Activated CD8-positive, alpha-beta memory T cell treated with anti-CD3 and anti-CD28 coated beads, Interleukin-2, amount 50 U/mL, for 1 hour (primary cell): ENCODE data around the gene GRM4.

ENCODE experiments used
- DNase-seq: peaks from one replicate; pipeline ENCODE4 v3.0.0-alpha.2; 2020; ENCODE audit errors: extremely low read depth

The GRM4 gene

DNA sequence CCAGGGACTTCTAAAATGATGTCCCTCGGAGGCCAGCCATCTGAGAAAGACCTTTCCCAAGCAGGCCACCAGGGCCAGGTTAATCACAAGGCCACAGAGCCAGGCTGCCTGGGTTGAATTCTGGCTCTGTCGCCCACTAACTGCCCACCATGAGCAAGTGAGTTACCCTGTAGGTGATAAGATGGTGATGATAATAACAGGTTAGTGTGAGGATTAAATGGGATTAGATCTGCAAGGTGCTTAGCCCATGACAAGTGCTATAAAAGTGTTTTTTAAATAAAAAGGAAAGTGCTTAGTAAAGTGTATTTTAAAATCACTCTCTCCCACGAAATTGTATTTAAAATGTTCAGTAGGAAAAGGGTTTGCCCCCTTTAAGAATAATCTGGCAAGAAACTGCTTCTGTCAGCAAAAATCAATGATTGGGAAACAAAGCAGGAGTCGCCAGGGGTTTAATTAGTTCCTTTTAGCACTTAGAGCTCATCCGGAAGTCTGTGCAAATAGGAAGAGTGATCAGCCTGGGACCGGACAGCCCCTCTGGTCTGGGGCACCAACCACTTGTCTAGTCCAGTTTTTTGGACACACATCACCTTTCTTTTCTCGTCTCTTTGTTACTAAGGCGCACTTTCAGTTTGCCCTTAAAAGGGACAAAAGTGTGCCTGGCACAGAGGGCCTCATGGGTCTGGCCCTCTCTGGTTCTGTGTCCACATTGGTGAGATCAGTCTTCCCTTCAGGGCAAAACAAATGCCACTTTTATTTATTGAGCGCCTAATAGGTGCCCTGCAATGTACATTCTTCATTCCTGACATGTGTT is 150.4 kb downstream of the GRM4 start:
- DNase-seq: no peak

DNA sequence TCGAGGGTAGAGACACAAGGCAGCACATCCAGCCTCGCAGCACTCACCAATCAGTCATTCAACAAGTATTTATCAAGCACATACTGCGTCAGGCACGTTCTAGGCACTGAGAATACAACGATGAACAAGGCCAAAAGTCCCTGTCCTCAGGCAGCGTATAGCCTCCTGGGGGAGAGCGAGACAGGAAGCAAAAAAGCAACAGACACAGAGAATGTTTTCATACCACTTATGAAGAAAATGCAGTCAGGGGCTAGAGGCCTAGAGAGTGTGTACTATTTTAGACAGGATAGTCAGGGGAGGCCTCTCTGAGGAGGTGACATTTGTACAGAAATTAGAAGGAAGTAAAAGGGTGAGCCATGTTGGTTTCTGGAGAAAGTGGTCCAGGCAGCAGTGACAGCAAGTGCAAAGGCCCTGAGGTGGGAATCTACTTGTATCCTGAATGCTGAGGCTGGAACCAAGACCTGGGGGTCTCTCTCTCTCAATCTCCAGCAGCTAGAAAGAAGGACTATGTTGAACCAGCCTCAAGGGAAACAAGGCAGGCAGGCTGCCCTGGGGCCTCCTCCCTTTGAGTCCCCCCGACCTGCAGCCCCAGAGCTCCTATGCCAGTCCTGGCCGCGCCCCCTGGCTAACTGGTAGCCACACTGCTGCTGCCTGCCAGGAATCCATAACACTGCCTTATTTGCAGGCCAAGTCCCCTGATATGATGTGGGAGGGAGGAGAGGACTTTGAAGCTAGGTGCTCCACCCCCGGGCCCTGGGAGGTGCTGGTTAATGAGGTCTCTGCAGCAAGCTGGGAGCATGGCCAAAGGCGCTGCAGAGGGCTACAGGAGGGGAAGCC is 151.2 kb downstream of the GRM4 start:
- no peak for DNase-seq

GRCh38 chr6:33993653-33994471 is 152.0 kb downstream of the GRM4 start:
- no peak for DNase-seq

DNA sequence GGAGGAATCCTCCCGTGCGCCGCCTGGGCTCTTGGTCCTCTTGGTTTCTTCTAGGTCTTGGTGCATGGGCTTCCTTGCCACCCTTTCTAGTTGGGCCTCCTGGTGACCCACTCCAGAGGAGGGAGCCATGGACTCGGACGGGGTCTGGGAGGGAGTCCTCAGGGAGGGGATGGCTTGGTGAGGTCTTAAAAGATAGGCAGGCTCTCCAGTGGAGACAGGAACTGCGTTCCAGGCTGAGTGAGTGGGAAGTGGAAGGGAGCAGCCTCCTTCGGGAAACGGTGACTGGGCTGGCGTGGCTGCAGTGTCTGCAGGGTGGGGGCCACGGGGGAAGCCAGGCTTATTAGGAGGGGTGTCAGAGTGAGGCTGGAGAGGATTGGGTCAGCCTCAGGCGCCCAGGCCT is 152.8 kb downstream of the GRM4 start:
- DNase-seq: no peak

GRCh38 chr6:33992191-33992590 is 153.7 kb downstream of the GRM4 start:
- no peak for DNase-seq

GRCh38 chr6:33991610-33992009 is 154.3 kb downstream of the GRM4 start:
- no peak for DNase-seq

DNA sequence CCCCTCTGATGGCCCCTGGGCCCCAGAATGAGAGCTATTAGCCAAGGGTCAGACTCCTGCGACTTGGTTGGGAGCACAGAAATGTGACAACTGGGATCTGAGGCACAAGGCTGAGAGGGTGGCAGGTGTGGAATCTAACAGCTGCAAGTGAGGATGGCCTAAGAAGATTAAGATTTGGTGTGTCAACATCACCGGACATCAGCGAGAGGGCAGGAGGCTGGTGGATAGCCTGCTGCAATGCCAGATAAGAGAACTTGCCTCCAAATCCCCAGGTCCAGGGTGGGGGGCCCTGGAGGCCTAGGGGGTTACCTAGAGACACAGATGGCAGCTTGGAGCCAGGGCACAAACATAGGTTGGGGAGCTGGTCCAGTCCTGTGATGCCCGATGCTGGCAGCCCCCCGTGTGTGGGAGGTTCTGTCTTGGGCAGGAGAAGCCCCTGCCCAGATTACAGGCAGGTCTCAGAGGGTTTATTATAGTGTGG is 155.8 kb downstream of the GRM4 start:
- DNase-seq: no peak

DNA sequence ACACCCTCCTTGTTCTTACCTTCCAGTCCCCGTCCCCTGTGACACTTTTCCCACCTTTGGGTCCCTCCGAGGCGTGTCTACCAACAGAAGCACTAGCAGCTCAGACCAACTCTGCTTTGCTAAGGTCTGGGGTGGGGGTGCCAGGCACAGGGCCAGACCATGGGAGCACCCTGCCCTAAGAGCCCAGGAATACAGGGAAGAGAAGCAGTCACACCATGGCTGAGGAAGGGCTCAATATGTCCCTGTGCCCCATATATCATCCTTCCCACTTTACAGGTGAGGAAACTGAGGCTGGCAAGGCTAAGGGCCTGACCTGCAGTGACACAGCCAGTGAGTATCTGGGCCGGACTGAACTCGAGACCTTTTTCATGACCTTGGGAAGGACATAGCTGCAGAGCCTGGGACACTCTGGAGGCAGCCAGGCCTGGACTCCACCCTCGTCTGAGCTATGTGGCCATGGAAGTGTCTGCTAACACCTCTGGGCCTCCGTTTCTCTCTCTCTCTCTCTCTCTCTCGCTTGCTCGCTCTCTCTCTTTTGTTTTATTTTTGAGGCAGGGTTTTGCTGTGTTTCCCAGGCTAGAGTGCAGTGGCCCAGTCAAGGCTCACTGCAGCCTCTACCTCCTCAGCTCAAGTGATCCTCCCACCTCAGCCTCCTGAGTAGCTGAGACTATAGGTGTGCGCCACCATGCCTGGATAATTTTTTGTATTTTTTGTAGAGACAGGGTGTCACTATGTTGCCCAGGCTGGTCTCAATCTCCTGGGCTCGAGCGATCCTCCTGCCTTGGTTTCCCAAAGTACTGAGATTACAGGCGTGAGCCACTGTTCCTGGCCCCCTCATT is 156.7 kb downstream of the GRM4 start:
- no peak for DNase-seq

DNA sequence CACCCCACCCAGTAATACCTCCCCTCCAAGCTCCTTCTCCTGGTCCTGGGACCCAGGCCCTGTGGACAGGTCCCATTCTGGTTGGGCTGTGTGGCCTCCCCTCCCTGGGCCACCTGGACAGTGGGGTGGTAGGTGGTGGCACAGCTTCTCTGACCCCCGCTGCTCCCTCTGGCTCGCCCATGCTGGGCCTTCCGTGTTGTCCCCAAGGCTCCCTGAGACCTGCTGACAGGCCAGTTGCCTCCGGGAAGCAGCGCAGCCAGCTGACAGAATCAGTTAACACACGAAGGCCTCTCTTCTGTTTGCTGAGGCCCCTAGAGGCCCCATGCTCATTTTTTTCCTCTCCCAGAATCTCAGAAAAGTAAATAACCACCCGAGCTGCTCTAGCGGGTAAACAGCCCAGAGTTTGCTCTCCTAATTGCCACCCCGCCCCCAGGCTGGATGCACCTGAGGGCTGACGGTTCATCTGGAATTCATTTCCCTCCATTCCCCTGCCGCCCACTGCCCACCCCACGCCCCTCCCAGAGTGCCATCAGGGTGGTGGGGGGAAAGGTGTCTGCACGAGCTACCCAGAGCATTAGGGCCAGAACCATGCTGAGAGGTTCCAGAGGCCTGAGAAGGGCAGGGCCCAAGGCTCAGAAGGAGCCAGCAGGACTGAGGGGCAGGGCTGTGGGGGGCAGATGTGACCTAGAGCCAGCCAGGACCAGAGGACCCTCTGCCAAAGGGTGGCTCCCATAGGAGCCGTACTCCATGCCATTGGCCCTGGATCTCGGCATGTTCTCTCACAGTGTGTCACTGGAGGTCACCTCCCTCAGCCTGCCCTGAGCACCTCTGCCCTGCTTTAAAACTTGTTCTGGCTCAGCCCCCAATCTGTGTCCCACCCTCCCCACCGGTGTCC is 157.5 kb downstream of the GRM4 start:
- DNase-seq: no peak

DNA sequence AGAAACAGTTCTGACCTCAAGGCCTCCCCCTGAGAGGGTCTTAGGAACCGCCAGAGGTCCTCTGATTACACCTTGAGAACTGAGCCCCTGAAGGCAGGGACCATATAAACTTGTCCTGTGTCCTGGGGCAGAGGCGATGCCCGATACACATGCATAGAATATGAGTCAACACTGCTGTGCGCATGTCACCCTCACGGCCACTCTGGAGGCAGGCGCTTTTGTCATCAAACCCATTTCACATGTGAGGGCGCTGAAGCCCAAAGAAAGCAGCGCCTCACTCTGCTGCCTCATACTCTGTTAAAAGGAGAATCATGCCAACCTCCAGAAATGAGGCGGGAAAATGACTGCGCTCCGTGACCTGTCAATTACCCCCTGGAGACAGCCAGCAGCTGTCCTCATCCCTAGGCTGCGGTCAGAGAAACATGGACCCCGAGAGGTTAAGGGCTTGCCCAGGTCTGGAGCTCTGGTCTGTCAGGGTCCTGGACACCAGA is 158.3 kb downstream of the GRM4 start:
- no peak for DNase-seq

DNA sequence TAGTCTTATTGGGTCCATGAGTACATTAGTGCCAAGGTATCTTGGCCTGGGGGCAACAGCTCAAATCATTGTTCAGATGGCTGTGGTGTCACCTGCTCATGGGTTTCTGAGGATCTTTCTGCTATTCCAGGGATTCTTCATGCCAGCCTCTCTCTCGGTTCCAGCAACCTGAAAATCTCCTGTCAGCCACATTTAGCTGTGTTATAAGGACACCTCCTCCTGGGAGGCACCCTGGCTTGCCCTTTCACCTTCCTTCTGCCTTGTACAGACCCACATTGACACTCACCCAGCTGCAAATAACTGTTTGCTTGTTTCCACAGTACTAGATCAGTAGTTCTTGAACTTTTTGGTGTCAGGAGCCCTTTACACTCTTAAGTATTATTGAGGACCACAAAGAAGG is 159.9 kb downstream of the GRM4 start:
- DNase-seq: no peak

DNA sequence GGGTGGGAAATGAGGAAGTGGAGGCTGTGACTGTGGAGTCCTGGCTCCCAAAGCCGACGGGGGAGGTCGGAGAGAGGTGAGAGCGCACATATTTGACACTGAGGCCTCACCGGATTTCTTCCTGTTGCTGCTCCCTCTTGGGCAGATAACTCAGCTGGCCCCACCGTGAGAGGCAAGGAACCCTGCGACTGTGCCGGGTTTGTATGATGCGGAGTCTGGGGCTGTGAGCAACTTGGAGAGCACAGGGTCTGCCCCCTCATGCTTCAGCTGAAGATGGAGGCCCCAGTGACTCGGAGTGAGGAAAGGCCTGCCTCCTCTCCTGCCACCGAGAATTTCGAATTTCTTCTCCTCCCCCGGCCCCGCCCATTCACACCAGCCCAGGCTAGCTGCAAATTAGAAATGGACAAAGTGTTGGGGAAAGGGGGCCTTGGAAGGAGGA is 160.6 kb downstream of the GRM4 start:
- no peak for DNase-seq

- DNase-seq: no peak
Observed at GRCh38 chr6:33984466-33985312, 161.2 kb downstream of the GRM4 start.

DNA sequence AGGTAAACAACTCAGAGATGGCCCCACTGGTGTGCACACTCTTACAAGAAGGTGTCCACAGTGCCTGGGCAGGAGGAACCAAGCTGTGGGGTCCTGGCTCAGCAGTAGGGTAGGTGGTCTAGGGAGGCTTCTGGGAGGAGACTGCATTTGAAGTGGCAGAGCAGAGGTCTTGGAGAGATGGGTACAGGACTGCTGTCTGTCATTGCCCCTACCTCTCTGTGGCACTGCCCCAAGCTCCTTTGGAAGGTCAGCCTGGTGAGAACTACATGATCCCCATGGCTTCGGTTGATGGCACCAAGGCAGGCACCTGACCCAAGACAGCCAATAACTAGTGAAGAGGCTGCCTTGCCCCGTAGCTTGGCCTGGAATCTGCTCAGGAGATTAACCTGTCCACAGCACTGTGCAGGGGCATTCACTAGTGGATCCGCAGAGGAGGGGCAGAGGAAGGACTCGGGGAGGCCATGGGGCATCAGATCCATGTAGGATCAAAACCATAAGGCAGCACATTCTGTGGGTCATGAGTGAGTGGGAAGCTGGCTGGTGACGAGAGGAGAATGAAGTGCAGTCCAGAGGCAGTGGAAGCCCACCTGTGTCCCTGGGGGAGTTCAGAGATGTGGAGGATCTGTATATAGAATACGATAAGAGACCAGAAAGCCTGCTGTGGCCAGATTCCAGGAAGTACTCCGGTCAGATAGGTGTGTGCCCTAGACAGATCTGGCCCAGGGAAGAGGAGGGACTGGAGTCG is 162.0 kb downstream of the GRM4 start:
- no peak for DNase-seq

- DNase-seq: no peak
Observed at GRCh38 chr6:33983109-33983716, 162.7 kb downstream of the GRM4 start.

- DNase-seq: no peak
Observed at GRCh38 chr6:33981861-33982260, 164.0 kb downstream of the GRM4 start.

GRCh38 chr6:33981421-33981820 is 164.5 kb downstream of the GRM4 start:
- DNase-seq: no peak
